K562 (cell line): ENCODE data around the gene TAL1. TPM values are rescaled to one million over a fixed set of nuclear protein-coding genes. Genes with fewer than 3 reads are reported as not detected.

Experiments
- ADNP ChIP-seq: fragments of 200-800 bp; sonication (Bioruptor generic); IDR thresholded peaks from 2 replicates; pipeline ENCODE4 v1.6.1; 2016; ENCODE audit warnings: missing genetic modification characterization, missing compliant biosample characterization
- CREB3 ChIP-seq: fragments of 450-650 bp; conservative IDR thresholded peaks from 2 replicates; pipeline ENCODE4 v1.6.1; 2016; ENCODE audit warnings: missing genetic modification characterization, low read depth, mild to moderate bottlenecking, missing compliant biosample characterization, moderate library complexity
- CTCF ChIP-seq, 3 experiments: IDR thresholded peaks in 2 of 3; conservative IDR thresholded peaks in 1 of 3; 2 replicates each; pipeline ENCODE4 v1.5.1; 2011 to 2012; ENCODE audit warnings: low read length in 3 of 3, mild to moderate bottlenecking in 3 of 3, control low read depth in 2 of 3, improper control_type of control experiment in 1 of 3, inconsistent platforms in 1 of 3, low read depth in 1 of 3, mixed read lengths in 1 of 3, moderate library complexity in 1 of 3; ENCODE audit not compliant: insufficient read depth in 2 of 3
- DIDO1 ChIP-seq: fragments of 450-650 bp; IDR thresholded peaks from 2 replicates; pipeline ENCODE4 v1.6.1; 2016; ENCODE audit warnings: low read depth, missing biosample characterization, missing genetic modification characterization
- FOXK1 ChIP-seq: sonication (generic); formaldehyde crosslinking; IDR thresholded peaks from 2 replicates; pipeline ENCODE4 v1.8.0; 2022; ENCODE audit warnings: missing genetic modification reagents, mild to moderate bottlenecking, borderline replicate concordance
- GABPB2 ChIP-seq: fragments of 250-450 bp; sonication (Bioruptor Pico); conservative IDR thresholded peaks from 2 replicates; pipeline ENCODE4 v1.5.1; 2021; ENCODE audit warnings: mild to moderate bottlenecking
- ILK ChIP-seq: fragments of 450-650 bp; IDR thresholded peaks from 2 replicates; pipeline ENCODE4 v1.6.1; 2016; ENCODE audit warnings: missing genetic modification characterization, low read depth, mild to moderate bottlenecking, missing compliant biosample characterization, moderate library complexity, borderline replicate concordance
- KLF16 ChIP-seq: IDR thresholded peaks from 2 replicates; pipeline ENCODE4 v1.6.1; 2016; ENCODE audit warnings: antibody characterized with exemption
- L3MBTL2 ChIP-seq: fragments of 450-650 bp; IDR thresholded peaks from 2 replicates; pipeline ENCODE4 v1.6.1; 2016; ENCODE audit warnings: mild to moderate bottlenecking, moderate library complexity
- MCM2 ChIP-seq: fragments of 450-650 bp; IDR thresholded peaks from 2 replicates; pipeline ENCODE4 v1.6.1; 2017; ENCODE audit warnings: low read depth, mild to moderate bottlenecking
- MITF ChIP-seq: IDR thresholded peaks from 2 replicates; pipeline ENCODE4 v1.6.1; 2014; ENCODE audit warnings: antibody characterized with exemption
- MYBL2 ChIP-seq, 2 experiments: fragments of 450-650 bp in 1 of 2; sonication (generic) in 1 of 2; formaldehyde crosslinking in 1 of 2; IDR thresholded peaks; 2 replicates each; pipeline versions ENCODE4 v1.6.1 to v1.8.1; 2017 to 2022; ENCODE audit warnings: borderline replicate concordance in 1 of 2, inconsistent platforms in 1 of 2, low read depth in 1 of 2, mild to moderate bottlenecking in 1 of 2, missing genetic modification reagents in 1 of 2, moderate library complexity in 1 of 2
- PHTF2 ChIP-seq: fragments of 250-450 bp; sonication (Bioruptor Pico); IDR thresholded peaks from 2 replicates; pipeline ENCODE4 v1.5.0; 2021; ENCODE audit warnings: mild to moderate bottlenecking
- RBM34 ChIP-seq: fragments of 200-400 bp; formaldehyde crosslinking; IDR thresholded peaks from 2 replicates; pipeline ENCODE4 v1.6.1; 2018; ENCODE audit warnings: low read length, borderline replicate concordance; ENCODE audit not compliant: insufficient read depth
- RCOR1 ChIP-seq, 2 experiments: IDR thresholded peaks; 2 replicates each; pipeline ENCODE4 v1.6.1; 2012; ENCODE audit warnings: low read depth in 2 of 2, low read length in 2 of 2, borderline replicate concordance in 1 of 2, improper control_type of control experiment in 1 of 2
- SMARCC2 ChIP-seq: fragments of 450-650 bp; IDR thresholded peaks from 2 replicates; pipeline ENCODE4 v1.6.1; 2017; ENCODE audit warnings: antibody characterized with exemption, moderate library complexity, mild to moderate bottlenecking, low read depth
- TCF7 ChIP-seq: sonication (generic); IDR thresholded peaks from 2 replicates; pipeline ENCODE4 v1.6.1; 2016; ENCODE audit warnings: antibody characterized with exemption, borderline replicate concordance
- TCFL5 ChIP-seq: fragments of 250-450 bp; sonication (Bioruptor Pico); conservative IDR thresholded peaks from 2 replicates; pipeline ENCODE4 v1.6.1; 2021; ENCODE audit warnings: mild to moderate bottlenecking, moderate library complexity, matching md5 sums
- XRCC3 ChIP-seq: fragments of 450-650 bp; IDR thresholded peaks from 2 replicates; pipeline ENCODE4 v1.6.1; 2017; ENCODE audit warnings: mild to moderate bottlenecking, moderate library complexity
- ZNF239 ChIP-seq: fragments of 250-450 bp; sonication (Bioruptor Pico); IDR thresholded peaks from 2 replicates; pipeline ENCODE4 v1.4.0; 2020; ENCODE audit warnings: mild to moderate bottlenecking
- ZNF311 ChIP-seq: fragments of 250-450 bp; sonication (Bioruptor Pico); IDR thresholded peaks from 2 replicates; pipeline ENCODE4 v1.4.0; 2020; ENCODE audit warnings: mild to moderate bottlenecking, moderate library complexity
- ZNF551 ChIP-seq: fragments of 250-450 bp; sonication (Bioruptor Pico); IDR thresholded peaks from 2 replicates; pipeline ENCODE4 v1.5.0; 2021; ENCODE audit warnings: mild to moderate bottlenecking, moderate library complexity
- ZNF584 ChIP-seq: fragments of 200-800 bp; sonication (Bioruptor generic); IDR thresholded peaks from 2 replicates; pipeline ENCODE4 v1.6.1; 2016; ENCODE audit warnings: low read depth, mild to moderate bottlenecking, missing genetic modification characterization, missing compliant biosample characterization
- polyA plus RNA-seq, 8 experiments: library from polyadenylated mRNA; depleted of rRNA in 4 of 8; stranded (reverse) in 5 of 8; unstranded in 3 of 8; fragments of >200 nt; fragmentation: Nextera tagmentation in 2 of 8; fragmentation: Illumina TruSeq in 1 of 8; extraction: Ambion mirVana in 2 of 8; extraction: Trizol in 1 of 8; gene quantifications; 2 replicates each; pipeline versions ENCODE4 v1.2.1 to v1.2.3, GENCODE V29; 2011 to 2014; ENCODE audit warnings: inconsistent platforms in 1 of 8, missing spikeins in 1 of 8
- total RNA-seq, 7 experiments: library from RNA; depleted of rRNA in 6 of 7; stranded (reverse); fragments of >200 nt in 6 of 7; fragmentation: Illumina TruSeq in 2 of 7; extraction: Trizol in 2 of 7; gene quantifications; 2 replicates each; pipeline versions ENCODE4 v1.2.1 to v1.2.3, GENCODE V29; 2011 to 2021; ENCODE audit warnings: low replicate concordance in 1 of 7

The TAL1 gene
- total and polyA plus RNA-seq, 9 of the 15 experiments (the other 6 are each of a cell fraction or from before 2014, with no cell fraction given): 18.5 to 106 (median 59.7) TPM

GRCh38 chr1:47262787-47263413 is 30.9 kb upstream of the TAL1 start (continued):
- TF ChIP-seq CTCF (IDR thresholded peaks at IDR 0.05 in 2 of 3, conservative IDR thresholded peaks at IDR 0.05 in 1 of 3; ENCODE audit: insufficient read depth in 2 of 3, low read depth in 1 of 3, low read length in 3 of 3) (peak; percentile 84 to 92 (median 85)), TCFL5 (CRISPR knock-in tag) (no peak), MYBL2 (IDR thresholded peaks at IDR 0.05; ENCODE audit: low read depth) (no peak), MYBL2 (CRISPR knock-in tag; IDR thresholded peaks at IDR 0.05; ENCODE audit: borderline replicate concordance) (no peak), ZNF311 (no peak), MITF (no peak), TCF7 (no peak), ZNF239 (CRISPR knock-in tag) (peak; percentile 17; the same call in 1 of the 2 replicates), SMARCC2 (no peak), RCOR1 (IDR thresholded peaks at IDR 0.05; ENCODE audit: borderline replicate concordance in 1 of 2, low read depth in 2 of 2, low read length in 2 of 2) (0 out of 4 replicates have a peak, but pooled peaks of 1 of the 2 experiments have one; percentile 46), ILK (tag) (no peak), ZNF584 (no peak), GABPB2 (no peak), L3MBTL2 (0 out of 2 replicates have a peak, but pooled peaks have one; percentile 12), RBM34 (no peak), KLF16 (0 out of 2 replicates have a peak, but pooled peaks have one; percentile 11), ZNF551 (CRISPR knock-in tag) (no peak), XRCC3 (no peak), CREB3 (tag) (no peak), FOXK1 (0 out of 2 replicates have a peak, but pooled peaks have one; percentile 41), DIDO1 (tag) (no peak), MCM2 (no peak), ADNP (tag) (no peak), PHTF2 (CRISPR knock-in tag) (no peak)
